Esophagus squamous epithelium (tissue), 4 donors: ENCODE results near the gene LMF1.

ENCODE experiments used
- CTCF ChIP-seq, 6 experiments: fragments of 450-650 bp in 4 of 6; fragments of 200-600 bp in 2 of 6; sonication (generic) in 2 of 6; IDR thresholded peaks; one replicate each; pipeline ENCODE4 v1.5.1; 2016 to 2019; ENCODE audit warnings: antibody characterized with exemption in 6 of 6, mild to moderate bottlenecking in 4 of 6, moderate library complexity in 4 of 6
- POLR2A ChIP-seq, 4 donors: fragments of 450-650 bp; IDR thresholded peaks; one replicate each; pipeline ENCODE4 v1.6.1; 2017; ENCODE audit warnings: antibody characterized with exemption in 4 of 4, mild to moderate bottlenecking in 4 of 4, moderate library complexity in 3 of 4

GRCh38 chr16:888901-889570 is 81.7 kb downstream of the LMF1 start:
- TF ChIP-seq POLR2A (IDR thresholded peaks at IDR 0.05) (no peak), CTCF (IDR thresholded peaks at IDR 0.05) (no peak)
